22Rv1 (cell line): Measurements from ENCODE around the gene CFAP45.

Experiments
- H3K27ac ChIP-seq: fragments of 450-650 bp; 2 replicates; pipeline ENCODE4 v1.5.1; 2017
- ZFX ChIP-seq: fragments of 450-650 bp; IDR thresholded peaks from 2 replicates; pipeline ENCODE4 v1.6.1; 2017; ENCODE audit warnings: antibody characterized with exemption, borderline replicate concordance
- TF ChIP-seq, protein P1 (sequence below): fragments of 450-650 bp; IDR thresholded peaks from 2 replicates; pipeline ENCODE4 v1.5.1; 2017; ENCODE audit warnings: mild to moderate bottlenecking

CFAP45 gene

DNA sequence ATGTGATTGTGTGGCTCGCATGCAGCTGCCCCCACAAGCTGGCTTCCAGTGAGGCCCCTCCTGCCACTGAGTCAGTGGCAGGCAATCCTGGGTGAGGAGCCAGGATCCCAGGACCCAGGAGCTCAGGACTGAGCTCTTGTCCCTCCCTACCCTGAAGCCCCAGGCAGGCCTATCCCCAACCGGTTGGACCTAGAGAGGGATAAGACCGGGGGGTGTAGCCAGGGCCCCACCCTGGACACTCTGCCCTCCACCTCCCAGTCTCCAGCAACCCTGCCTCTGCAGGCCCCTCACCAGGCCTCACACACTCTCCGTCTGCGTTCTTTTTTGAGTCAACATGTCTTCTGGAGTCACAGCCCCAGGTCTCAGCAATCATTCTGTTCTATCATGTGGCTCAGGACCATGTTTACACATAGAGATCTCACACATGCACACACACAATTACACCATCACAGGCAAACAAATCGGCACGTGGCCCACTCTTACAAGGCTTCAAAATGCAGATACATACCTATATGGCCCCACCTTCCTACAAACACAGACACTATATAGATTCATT lies 40.1 kb downstream of the CFAP45 start:
- TF ChIP-seq, protein P1, sequence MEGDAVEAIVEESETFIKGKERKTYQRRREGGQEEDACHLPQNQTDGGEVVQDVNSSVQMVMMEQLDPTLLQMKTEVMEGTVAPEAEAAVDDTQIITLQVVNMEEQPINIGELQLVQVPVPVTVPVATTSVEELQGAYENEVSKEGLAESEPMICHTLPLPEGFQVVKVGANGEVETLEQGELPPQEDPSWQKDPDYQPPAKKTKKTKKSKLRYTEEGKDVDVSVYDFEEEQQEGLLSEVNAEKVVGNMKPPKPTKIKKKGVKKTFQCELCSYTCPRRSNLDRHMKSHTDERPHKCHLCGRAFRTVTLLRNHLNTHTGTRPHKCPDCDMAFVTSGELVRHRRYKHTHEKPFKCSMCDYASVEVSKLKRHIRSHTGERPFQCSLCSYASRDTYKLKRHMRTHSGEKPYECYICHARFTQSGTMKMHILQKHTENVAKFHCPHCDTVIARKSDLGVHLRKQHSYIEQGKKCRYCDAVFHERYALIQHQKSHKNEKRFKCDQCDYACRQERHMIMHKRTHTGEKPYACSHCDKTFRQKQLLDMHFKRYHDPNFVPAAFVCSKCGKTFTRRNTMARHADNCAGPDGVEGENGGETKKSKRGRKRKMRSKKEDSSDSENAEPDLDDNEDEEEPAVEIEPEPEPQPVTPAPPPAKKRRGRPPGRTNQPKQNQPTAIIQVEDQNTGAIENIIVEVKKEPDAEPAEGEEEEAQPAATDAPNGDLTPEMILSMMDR, result no peak
- no peak for TF ChIP-seq ZFX
- no peak overlapping the region for H3K27ac ChIP-seq

DNA sequence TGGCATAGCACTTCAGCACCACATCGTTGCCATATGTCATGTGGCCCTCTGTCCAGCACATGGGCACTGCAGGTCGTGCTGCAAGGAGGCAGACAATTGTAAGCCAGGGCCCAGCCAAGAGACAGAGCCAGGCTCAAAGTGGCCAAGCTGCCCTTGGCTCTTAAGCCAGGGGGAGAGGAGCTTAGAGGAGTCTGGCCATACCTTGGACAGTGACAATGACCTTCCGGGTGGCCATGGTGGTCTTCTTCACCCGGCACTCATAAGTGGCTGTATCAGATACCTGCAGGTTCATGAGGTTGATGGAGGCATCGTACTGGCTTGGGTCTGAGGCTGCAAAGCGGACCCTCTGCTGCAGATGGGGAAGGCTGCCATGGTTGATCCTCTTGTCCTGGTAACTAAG lies 42.1 kb downstream of the CFAP45 start:
- no peak for TF ChIP-seq ZFX
- TF ChIP-seq, protein P1, result no peak
- no peak overlapping the region for H3K27ac ChIP-seq

DNA sequence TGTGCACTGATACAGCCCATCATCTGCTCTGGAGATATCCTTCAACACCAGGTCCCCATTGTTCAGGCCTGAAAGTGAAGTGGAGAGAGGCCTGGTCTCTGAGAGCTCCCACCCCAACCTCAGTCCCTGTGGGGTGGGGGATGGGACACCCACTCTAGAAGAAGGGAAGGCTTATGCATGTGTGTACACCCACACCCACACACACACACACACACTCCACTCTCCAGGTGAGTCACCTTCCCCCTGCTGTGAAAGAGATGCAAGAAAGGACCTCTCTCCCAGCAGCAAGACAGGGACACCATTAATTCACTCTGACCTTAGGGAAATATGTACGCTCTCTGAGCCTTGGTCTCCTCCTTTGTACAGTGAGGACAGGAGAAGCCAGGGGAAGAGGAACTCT lies 43.4 kb downstream of the CFAP45 start:
- TF ChIP-seq, protein P1, result no peak
- TF ChIP-seq ZFX, result no peak
- no peak overlapping the region for H3K27ac ChIP-seq

DNA sequence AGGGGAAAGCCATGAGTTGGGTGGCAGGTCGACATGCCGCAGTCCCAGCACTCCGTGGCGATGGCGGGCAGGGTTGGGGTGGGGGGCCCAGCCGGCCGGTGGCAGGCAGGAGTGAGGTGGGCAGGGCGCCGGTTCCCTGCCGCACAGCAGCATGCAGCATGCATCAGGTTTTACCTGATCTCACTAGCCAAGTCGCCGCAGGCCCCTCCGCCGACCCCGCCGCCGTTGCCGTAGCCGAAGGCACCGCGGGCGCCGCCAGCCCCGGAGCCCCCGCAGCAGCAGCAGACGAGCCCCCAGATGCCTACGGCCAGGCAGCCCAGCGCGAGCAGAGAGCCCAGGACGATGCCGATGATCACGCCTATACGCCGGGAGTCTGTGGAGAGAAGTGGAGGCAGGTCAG lies 44.3 kb downstream of the CFAP45 start:
- H3K27ac ChIP-seq, result no peak overlapping the region
- TF ChIP-seq, protein P1, result no peak
- TF ChIP-seq ZFX, result no peak

DNA sequence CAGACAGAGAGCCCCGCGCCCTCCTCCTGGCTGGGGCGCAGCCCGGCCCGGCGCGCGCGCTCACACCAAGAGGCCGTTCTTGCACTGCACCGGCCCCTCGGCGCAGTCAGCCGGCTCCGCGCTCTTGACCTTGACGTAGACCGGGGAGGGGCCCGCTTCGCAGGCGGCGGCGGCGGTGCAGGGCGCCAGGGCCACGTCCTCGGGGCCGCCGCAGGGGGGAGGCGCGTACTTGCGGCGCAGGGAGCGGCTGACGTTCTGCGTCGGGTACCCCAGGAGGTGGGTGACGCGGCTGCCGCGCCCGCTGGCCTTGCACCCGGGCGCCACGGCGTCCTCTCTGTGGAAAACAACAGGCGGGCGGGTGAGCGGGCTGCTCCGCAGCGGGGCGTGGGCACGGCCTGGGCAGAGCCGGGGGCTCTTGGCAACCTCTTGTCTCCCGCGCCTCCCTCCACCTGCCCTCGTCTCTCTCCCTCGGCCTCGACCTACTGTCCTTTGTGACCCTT lies 45.2 kb downstream of the CFAP45 start:
- no peak for TF ChIP-seq ZFX
- TF ChIP-seq, protein P1, result peak; percentile 34
- peak overlapping the region; percentile 79 for H3K27ac ChIP-seq

DNA sequence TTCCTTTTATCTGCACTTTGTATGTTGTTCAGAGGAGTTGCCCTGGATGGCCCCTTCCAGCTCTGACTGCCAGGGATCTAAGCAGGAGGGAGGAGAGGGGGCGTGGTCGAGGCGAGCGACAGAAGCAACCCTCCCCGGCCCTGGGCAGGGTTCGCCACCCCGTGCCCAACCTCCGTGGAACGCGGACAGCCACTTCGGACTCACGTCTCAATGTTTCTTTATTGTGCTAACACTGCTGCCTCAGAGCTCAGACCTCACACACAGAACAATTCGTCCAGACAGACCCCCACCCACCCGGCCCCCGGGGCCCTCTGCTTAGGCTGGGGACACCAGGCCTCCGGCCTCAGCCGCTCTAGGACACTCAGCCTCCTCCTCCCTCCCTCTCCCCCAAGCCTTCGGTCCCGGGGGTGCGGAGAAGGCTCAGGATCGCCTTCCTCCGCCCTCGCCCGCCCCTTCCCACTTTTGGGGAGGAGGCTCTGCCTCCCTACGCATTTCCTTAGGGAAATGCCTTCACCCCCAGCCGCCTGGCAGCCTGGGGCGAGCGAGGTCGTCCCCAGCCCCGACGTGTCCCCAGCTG lies 45.8 kb downstream of the CFAP45 start:
- TF ChIP-seq, protein P1, result no peak
- no peak for TF ChIP-seq ZFX
- H3K27ac ChIP-seq, result peak overlapping the region; percentile 79

DNA sequence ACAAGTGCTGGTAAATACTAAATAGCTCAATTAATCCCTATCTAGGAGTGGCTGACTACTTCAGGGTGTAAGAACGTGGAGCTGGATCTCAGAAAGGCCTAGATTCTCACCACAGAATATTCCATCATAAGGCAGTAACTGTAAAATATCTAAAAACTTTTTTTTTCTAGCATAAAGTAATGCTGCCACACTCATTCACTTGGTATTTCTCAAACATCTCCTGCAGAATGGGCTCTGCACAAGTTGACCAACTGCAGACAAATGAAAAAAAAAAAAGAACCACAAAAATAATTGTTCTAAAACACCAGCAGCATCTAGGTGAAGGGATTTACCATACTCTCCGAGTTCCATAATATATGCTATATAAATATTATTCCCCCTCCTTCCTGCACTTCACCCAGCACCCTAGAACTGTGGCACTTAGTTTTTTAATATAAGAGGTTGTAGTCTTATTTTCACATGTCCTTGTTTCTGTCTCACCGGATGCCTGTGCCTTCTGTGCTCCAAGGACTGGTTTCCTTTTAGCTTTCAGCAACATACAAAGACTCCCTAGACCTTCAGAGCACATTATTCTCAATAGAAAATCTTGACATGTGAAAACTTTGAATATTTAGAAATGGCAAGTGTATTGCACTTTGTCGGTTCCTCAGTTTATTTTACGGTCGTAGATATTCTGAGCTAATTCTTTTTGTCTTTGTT lies 46.4 kb downstream of the CFAP45 start:
- TF ChIP-seq ZFX, result no peak
- TF ChIP-seq, protein P1, result no peak
- H3K27ac ChIP-seq, result peak overlapping the region; percentile 79
